HepG2 (cell line): ENCODE results near the gene SPA17. TPM values are rescaled to one million over a fixed set of nuclear protein-coding genes. Genes with fewer than 3 reads are reported as not detected.

Experiments
- BRCA1 ChIP-seq: sonication (generic); formaldehyde crosslinking; IDR thresholded peaks from 2 replicates; pipeline ENCODE4 v1.4.0; 2020; ENCODE audit warnings: missing genetic modification reagents
- EEA1 ChIP-seq: sonication (generic); formaldehyde crosslinking; IDR thresholded peaks from 2 replicates; pipeline ENCODE4 v1.5.1; 2020; ENCODE audit warnings: mild to moderate bottlenecking, missing genetic modification reagents, borderline replicate concordance
- NAIF1 ChIP-seq: sonication (generic); formaldehyde crosslinking; IDR thresholded peaks from 2 replicates; pipeline ENCODE4 v1.5.0; 2020; ENCODE audit warnings: mild to moderate bottlenecking, missing genetic modification reagents, borderline replicate concordance
- PAX8 ChIP-seq: sonication (generic); formaldehyde crosslinking; IDR thresholded peaks from 2 replicates; pipeline ENCODE4 v1.8.0; 2022; ENCODE audit warnings: mild to moderate bottlenecking, missing genetic modification reagents, borderline replicate concordance
- PPARG ChIP-seq: conservative IDR thresholded peaks from 2 replicates; pipeline ENCODE4 v1.6.1; 2016; ENCODE audit warnings: missing biosample characterization, missing genetic modification reagents
- RXRA ChIP-seq: sonication (generic); formaldehyde crosslinking; IDR thresholded peaks from 2 replicates; pipeline ENCODE4 v1.5.1; 2020; ENCODE audit warnings: missing genetic modification reagents
- SATB2 ChIP-seq: sonication (generic); formaldehyde crosslinking; IDR thresholded peaks from 2 replicates; pipeline ENCODE4 v1.5.0; 2020; ENCODE audit warnings: missing genetic modification reagents
- TP53 ChIP-seq: sonication (generic); formaldehyde crosslinking; conservative IDR thresholded peaks from 2 replicates; pipeline ENCODE4 v1.4.0; 2020; ENCODE audit warnings: missing genetic modification reagents
- ZFP1 ChIP-seq: IDR thresholded peaks from 2 replicates; pipeline ENCODE4 v1.6.1; 2016
- ZNF138 ChIP-seq: sonication (generic); formaldehyde crosslinking; IDR thresholded peaks from 2 replicates; pipeline ENCODE4 v1.5.0; 2020; ENCODE audit warnings: mild to moderate bottlenecking, low read depth, missing genetic modification reagents
- ZNF546 ChIP-seq: sonication (generic); formaldehyde crosslinking; conservative IDR thresholded peaks from 2 replicates; pipeline ENCODE4 v1.8.1; 2023; ENCODE audit warnings: mild to moderate bottlenecking, missing genetic modification reagents
- polyA plus RNA-seq, 8 experiments: library from polyadenylated mRNA; depleted of rRNA in 3 of 8; stranded (reverse) in 7 of 8; unstranded in 1 of 8; fragments of >200 nt; fragmentation: Illumina TruSeq in 4 of 8; extraction: Trizol in 4 of 8; gene quantifications; 2 replicates each; pipeline versions ENCODE4 v1.2.1 to v1.2.3, GENCODE V29; 2011 to 2016; ENCODE audit warnings: low read depth in 4 of 8, missing spikeins in 1 of 8, mixed read lengths in 1 of 8; ENCODE audit not compliant: insufficient read depth in 1 of 8
- total RNA-seq, 5 experiments: library from RNA; depleted of rRNA; stranded (reverse); fragments of >200 nt; fragmentation: Illumina TruSeq; extraction: Trizol; gene quantifications; 2 replicates each; pipeline ENCODE4 v1.2.3, GENCODE V29; 2016; ENCODE audit warnings: low read depth in 1 of 5
- TF ChIP-seq, protein P1 (sequence below), 2 experiments: sonication (generic) in 1 of 2; formaldehyde crosslinking in 1 of 2; IDR thresholded peaks; 2 replicates each; pipeline versions ENCODE4 v1.6.1 to v1.9.0; 2014 to 2022; ENCODE audit warnings: antibody characterized with exemption in 1 of 2, borderline replicate concordance in 1 of 2, inconsistent platforms in 1 of 2, low read depth in 1 of 2, missing genetic modification reagents in 1 of 2
- TF ChIP-seq, protein P2 (sequence below), 2 experiments: IDR thresholded peaks; 2 replicates each; pipeline ENCODE4 v1.6.1; 2011 to 2012; ENCODE audit warnings: low read length in 2 of 2, borderline replicate concordance in 1 of 2, low read depth in 1 of 2, mild to moderate bottlenecking in 1 of 2, moderate library complexity in 1 of 2
- TF ChIP-seq, protein P3 (sequence below): sonication (generic); formaldehyde crosslinking; IDR thresholded peaks from 2 replicates; pipeline ENCODE4 v1.5.1; 2020; ENCODE audit warnings: mild to moderate bottlenecking, missing genetic modification reagents, moderate library complexity
- TF ChIP-seq, protein P4 (sequence below): IDR thresholded peaks from 2 replicates; pipeline ENCODE4 v1.6.1; 2012; ENCODE audit warnings: low read length, improper control_type of control experiment

SPA17 gene
- total and polyA plus RNA-seq, 2 of the 13 experiments (the other 11 are each of a cell fraction or from before 2014, with no cell fraction given) = 4.4 to 8.4 TPM

DNA sequence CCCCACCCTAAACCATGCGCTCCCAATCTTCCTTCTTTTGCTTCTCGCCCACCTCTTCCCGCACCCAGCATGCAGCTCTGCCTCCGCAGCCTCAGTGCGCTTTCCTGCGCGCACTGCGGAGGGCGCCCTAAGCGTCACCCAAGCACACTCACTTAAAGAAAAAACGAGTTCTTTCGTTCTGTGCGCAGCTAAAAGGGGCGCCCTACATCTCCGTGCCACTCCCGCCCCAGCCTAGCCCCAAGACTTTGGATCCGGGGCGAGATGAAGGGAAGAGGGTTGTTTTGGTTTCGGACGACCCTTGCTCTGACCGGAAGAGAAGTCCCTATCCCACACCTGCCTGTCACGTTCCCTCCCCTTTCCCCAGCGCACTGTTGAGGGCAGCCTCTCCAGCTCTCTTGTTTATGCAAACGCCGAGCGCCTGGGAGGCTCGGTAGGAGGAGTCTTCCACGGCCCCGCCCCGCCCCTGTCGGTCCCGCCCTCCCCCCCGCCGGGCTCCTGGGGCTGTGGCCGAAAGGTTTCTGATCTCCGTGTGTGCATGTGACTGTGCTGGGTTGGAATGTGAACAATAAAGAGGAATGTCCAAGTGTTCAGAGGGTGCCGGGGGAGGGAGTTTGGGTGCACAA is 73.0 kb downstream of the SPA17 start (continued):
- TF ChIP-seq, protein P1, sequence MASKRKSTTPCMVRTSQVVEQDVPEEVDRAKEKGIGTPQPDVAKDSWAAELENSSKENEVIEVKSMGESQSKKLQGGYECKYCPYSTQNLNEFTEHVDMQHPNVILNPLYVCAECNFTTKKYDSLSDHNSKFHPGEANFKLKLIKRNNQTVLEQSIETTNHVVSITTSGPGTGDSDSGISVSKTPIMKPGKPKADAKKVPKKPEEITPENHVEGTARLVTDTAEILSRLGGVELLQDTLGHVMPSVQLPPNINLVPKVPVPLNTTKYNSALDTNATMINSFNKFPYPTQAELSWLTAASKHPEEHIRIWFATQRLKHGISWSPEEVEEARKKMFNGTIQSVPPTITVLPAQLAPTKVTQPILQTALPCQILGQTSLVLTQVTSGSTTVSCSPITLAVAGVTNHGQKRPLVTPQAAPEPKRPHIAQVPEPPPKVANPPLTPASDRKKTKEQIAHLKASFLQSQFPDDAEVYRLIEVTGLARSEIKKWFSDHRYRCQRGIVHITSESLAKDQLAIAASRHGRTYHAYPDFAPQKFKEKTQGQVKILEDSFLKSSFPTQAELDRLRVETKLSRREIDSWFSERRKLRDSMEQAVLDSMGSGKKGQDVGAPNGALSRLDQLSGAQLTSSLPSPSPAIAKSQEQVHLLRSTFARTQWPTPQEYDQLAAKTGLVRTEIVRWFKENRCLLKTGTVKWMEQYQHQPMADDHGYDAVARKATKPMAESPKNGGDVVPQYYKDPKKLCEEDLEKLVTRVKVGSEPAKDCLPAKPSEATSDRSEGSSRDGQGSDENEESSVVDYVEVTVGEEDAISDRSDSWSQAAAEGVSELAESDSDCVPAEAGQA (IDR thresholded peaks at IDR 0.05; ENCODE audit: low read depth) = no peak
- TF ChIP-seq, protein P1 (CRISPR knock-in tag; IDR thresholded peaks at IDR 0.05; ENCODE audit: borderline replicate concordance) = no peak
- 0 out of 2 replicates have a peak, but pooled peaks have one; percentile 67 for TF ChIP-seq EEA1
- TF ChIP-seq, protein P2, sequence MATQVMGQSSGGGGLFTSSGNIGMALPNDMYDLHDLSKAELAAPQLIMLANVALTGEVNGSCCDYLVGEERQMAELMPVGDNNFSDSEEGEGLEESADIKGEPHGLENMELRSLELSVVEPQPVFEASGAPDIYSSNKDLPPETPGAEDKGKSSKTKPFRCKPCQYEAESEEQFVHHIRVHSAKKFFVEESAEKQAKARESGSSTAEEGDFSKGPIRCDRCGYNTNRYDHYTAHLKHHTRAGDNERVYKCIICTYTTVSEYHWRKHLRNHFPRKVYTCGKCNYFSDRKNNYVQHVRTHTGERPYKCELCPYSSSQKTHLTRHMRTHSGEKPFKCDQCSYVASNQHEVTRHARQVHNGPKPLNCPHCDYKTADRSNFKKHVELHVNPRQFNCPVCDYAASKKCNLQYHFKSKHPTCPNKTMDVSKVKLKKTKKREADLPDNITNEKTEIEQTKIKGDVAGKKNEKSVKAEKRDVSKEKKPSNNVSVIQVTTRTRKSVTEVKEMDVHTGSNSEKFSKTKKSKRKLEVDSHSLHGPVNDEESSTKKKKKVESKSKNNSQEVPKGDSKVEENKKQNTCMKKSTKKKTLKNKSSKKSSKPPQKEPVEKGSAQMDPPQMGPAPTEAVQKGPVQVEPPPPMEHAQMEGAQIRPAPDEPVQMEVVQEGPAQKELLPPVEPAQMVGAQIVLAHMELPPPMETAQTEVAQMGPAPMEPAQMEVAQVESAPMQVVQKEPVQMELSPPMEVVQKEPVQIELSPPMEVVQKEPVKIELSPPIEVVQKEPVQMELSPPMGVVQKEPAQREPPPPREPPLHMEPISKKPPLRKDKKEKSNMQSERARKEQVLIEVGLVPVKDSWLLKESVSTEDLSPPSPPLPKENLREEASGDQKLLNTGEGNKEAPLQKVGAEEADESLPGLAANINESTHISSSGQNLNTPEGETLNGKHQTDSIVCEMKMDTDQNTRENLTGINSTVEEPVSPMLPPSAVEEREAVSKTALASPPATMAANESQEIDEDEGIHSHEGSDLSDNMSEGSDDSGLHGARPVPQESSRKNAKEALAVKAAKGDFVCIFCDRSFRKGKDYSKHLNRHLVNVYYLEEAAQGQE (IDR thresholded peaks at IDR 0.05; ENCODE audit: borderline replicate concordance in 1 of 2, low read depth in 1 of 2, low read length in 2 of 2) = no peak
- no peak for TF ChIP-seq ZFP1 (CRISPR knock-in tag)
- TF ChIP-seq, protein P3, sequence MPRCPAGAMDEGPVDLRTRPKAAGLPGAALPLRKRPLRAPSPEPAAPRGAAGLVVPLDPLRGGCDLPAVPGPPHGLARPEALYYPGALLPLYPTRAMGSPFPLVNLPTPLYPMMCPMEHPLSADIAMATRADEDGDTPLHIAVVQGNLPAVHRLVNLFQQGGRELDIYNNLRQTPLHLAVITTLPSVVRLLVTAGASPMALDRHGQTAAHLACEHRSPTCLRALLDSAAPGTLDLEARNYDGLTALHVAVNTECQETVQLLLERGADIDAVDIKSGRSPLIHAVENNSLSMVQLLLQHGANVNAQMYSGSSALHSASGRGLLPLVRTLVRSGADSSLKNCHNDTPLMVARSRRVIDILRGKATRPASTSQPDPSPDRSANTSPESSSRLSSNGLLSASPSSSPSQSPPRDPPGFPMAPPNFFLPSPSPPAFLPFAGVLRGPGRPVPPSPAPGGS (CRISPR knock-in tag) = 0 out of 2 replicates have a peak, but pooled peaks have one; percentile 53
- TF ChIP-seq BRCA1 = no peak
- TF ChIP-seq ZNF546 (CRISPR knock-in tag) = no peak
- TF ChIP-seq ZNF138 (CRISPR knock-in tag) = no peak
- TF ChIP-seq PAX8 (CRISPR knock-in tag) = no peak
- TF ChIP-seq RXRA (CRISPR knock-in tag) = no peak
- TF ChIP-seq NAIF1 = no peak
- TF ChIP-seq TP53 (CRISPR knock-in tag) = no peak
- no peak for TF ChIP-seq SATB2 (CRISPR knock-in tag)
- TF ChIP-seq, protein P4, sequence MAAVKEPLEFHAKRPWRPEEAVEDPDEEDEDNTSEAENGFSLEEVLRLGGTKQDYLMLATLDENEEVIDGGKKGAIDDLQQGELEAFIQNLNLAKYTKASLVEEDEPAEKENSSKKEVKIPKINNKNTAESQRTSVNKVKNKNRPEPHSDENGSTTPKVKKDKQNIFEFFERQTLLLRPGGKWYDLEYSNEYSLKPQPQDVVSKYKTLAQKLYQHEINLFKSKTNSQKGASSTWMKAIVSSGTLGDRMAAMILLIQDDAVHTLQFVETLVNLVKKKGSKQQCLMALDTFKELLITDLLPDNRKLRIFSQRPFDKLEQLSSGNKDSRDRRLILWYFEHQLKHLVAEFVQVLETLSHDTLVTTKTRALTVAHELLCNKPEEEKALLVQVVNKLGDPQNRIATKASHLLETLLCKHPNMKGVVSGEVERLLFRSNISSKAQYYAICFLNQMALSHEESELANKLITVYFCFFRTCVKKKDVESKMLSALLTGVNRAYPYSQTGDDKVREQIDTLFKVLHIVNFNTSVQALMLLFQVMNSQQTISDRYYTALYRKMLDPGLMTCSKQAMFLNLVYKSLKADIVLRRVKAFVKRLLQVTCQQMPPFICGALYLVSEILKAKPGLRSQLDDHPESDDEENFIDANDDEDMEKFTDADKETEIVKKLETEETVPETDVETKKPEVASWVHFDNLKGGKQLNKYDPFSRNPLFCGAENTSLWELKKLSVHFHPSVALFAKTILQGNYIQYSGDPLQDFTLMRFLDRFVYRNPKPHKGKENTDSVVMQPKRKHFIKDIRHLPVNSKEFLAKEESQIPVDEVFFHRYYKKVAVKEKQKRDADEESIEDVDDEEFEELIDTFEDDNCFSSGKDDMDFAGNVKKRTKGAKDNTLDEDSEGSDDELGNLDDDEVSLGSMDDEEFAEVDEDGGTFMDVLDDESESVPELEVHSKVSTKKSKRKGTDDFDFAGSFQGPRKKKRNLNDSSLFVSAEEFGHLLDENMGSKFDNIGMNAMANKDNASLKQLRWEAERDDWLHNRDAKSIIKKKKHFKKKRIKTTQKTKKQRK = no peak
- TF ChIP-seq PPARG (CRISPR knock-in tag) = no peak
